Renal pelvis (tissue), 4 donors: ENCODE data around the gene CREB5. TPM values are rescaled to one million over a fixed set of nuclear protein-coding genes. Genes with fewer than 3 reads are reported as not detected.

Experiments
- DNase-seq: peaks from one replicate; pipeline ENCODE4 v3.0.0-alpha.2; 2013
- polyA plus RNA-seq, 3 donors: library from polyadenylated mRNA; unstranded; fragments of 120-200 nt; gene quantifications; one replicate each; pipeline ENCODE4 v1.2.1, GENCODE V29; 2013; ENCODE audit not compliant: insufficient read length in 3 of 3

CREB5 gene
- polyA plus RNA-seq, 3 donors: 11.0 to 11.9 (median 11.6) TPM

DNA sequence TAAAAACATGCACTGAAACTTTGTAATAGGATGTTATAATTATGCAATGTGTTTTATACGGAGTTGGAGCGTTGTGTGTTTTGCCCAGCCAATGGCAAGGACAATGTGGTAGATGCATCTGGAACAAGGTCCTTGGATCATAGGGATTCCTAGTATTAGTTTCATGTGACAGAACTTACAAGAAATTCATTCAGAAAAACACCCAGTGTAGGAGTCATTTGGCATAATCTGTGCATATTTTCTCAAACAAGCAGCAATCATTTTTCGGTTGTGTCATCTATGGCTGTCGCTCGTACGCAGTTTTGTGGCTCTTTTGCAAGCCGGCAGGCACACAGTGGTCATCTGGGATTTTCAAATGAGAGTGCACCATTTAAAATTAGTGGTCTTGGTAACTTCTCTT lies 19.8 kb downstream of the CREB5 start:
- DNase-seq: no peak

DNA sequence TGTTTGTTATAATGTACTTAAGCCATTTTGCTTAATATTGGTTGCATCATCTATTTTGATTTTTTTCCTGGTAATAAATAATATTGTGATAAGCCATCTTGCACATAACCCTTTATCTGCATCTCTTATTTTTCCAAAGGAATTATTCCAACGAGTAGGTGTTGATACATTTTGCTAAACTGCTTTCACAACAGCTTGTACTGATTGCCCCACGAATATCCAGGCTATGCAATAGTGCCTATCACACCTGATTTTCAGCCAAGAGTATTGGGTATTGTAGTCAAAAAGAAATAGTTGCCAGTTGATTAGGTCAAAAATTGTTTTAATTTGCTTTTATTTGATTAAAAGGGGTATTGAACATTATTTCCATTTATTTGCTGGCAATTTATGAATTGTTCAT lies 20.7 kb downstream of the CREB5 start:
- no peak for DNase-seq

DNA sequence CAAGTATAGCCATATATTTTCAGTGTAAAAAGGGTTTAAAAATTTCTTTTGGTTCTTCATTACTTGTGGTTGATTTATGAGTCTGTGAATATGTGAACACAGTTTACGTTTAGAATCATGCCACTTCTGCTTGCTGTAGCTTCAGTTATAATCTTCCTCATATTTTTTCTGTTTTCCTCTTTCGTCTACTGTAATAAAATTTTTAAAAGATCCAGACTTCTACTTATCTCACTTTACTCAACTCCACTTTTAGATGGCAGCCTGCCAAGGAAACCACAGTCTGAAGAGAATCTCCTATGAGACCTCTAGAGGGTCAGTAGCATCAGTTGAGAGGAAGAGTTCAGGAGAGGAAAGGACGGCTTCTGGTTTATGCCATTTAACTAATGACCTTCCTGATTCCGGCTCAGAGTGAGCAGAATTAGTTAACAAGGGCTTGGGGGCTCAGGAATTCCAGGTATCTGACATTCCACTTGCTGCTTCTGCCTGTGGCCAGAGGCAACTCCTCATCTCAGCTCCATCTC lies 21.4 kb downstream of the CREB5 start:
- DNase-seq: no peak

DNA sequence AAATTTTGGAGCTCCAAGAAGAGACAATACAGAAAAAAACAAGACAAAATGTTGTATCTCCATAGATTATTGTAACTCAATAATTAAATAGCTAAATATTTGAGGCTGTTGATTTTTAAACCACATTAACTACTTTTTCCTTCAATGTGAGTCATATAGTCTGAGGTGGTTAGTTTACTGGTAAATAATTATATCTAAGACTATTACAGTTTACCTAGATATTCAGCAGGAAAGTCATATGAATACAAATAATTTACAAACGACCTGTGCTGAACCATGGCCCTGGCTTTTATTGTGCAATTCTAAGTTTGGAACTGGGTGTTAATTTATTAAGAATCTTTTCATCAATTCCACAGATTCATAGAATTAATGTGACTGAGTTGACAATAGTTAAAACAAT lies 22.2 kb downstream of the CREB5 start:
- no peak for DNase-seq

DNA sequence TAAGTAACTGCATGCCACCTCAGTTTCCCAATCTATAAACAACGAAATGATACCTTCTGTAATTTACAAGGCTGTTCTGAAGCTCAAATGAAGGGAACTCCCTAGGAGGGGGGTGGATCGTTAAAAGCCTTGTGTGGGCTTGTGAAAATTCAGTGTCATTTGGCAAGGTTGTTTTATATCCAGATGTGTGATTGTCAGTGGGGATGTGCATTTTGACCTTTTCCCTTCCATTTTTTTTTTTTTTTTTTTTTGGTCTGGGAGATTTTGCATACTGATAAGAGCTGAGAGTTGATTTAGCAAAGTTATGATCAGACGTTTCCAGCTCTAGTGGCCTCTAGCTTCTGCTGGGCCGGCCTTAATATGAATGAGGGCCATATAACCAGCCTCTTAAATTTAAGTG lies 22.8 kb downstream of the CREB5 start:
- no peak for DNase-seq

DNA sequence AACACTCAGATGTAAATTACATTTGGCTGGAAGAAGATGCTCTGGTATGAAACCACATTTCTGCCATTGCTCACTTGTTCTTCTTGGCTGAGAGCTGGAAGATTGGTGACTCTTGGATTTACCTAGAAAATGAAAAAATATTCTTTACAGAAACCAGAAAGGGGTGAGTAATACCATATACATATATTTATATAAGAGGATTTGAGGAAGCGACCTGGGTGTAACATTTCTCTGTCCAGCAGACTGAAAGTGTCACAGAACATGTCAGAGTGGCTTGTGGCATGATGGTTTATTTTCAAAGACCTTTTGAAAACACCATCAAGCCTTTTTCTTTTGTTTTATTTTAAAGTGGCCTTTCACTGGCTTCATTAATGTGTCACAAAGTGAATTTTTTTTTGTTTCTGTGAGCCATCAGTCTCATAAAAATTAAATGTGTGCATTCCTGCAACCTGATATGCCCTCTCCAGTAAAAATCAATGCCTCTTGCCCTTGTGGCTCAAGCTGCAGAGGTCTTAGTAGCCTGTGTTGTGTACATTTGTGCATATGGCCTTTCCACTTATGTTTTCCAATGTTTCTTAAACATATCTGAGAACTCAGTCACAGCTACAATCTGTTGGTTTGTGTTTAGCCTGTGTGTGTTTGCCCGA lies 23.5 kb downstream of the CREB5 start:
- DNase-seq: no peak

DNA sequence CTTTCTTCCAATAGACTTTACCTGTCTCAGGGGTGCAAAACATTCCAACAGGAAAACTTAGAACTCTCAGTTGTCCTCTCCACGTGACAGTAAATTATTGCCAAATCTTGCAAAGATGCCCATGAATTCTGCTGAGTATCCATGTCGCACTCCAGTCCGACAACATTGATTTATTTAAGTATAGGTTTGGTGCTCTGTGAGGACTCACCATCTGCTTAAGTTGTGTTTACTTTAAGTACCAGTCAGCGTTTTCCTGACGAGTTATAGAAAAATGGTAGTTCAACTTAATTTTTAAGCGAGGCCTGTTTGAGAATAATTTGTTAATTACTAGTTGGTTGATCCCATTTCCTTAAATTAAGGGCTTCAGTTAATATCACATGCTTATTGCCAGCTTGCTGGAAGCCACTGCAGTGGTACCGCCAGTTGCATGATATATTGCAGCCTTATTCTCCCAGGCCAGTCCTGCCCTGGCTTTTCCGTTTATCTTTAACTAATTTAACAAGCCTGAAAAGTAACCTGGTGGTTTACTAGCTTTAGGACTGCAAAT lies 27.8 kb downstream of the CREB5 start:
- no peak for DNase-seq

DNA sequence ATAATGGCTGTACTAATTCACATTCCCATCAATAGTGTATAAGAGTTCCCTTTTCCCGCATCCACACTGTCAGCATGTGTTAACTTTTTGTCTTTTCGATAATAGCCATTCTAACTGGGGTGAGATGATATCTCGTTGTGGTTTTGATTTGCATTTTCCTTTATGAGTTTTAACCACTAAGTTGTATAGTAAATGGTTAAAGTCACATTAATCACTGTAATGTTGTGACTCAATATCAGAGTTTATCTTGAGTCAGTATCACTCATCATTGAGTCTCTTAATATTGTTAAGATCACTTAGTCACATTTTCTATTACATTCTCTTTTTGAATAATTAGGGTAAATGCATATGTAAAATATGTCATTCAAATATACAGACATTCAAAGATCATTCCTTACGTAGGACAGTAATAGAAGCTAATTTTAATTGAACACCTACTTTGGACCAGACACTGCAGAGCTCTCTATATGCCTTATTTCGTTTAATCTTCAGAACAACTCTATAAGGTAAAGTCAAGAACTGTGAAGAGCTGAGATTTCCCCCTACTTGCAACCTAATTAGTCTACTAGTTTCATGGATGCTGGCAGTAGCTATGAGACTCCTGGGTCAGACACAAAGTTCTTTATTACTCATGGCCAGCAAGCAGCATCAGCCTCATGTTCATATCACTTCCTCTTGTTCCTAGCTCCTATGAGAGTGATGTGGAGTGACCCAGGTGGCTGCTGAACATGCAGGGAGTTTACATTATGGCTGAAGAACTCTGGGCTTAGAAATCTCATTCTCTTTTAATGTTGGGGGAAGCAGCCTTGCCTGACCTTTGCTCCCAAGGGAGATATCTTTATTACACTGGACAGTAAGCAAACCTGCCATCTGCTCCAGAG lies 30.5 kb downstream of the CREB5 start:
- no peak for DNase-seq

DNA sequence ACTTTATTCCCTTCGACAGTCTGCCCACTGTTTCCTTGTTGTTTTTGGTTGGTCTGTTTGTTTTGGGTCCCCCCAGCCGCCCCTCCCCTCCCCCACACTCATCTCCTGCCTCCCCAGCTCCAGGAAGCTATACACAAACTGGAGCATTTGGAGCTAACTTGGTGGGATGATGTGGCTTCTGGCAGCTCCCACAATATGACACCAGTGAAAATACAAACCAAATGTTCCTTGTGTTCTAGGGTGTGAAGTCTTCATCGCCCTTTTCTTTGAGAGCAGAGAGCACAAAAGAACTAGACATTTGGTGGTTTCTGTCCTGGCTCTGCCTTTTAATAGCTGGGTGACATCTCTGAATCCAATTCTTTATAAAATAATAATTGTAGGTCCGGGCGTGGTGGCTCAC lies 33.8 kb downstream of the CREB5 start:
- no peak for DNase-seq

DNA sequence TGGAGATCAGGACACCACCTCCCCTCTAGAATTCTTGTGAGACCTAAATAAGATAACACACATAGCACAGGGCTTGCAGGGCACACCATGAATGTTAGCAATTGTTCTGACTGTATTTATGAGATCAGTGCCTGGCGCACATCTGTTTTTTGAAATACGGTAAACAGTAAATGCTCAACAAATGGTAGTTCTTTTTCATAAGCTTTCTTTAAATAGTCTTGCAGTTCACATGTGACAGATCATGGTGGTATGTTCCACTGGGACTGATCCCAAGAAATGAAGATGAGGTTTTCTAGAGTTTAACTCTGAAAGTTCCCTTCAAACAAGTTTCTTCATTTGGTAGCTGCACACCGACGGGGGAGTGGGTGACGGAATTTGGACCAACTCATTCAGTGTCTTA lies 34.8 kb downstream of the CREB5 start:
- no peak for DNase-seq

DNA sequence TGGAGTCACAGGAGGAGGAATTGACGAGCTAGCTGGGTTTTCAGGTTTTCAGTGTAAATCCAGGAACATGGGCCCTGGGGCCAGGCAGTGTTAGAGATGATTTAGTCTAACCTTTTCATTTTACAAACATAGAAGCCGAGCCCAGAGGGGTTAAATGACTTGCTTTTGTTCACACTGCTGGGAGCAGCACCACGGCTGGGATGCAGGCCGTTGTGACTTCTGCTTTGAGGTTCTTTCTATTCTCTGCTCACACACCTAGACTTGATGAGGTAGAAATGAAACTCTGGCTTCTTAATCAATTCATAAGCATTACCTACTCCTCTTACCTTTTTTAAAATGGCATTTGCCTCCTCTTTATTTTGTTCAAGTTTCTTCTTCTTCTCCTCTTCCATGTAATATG lies 36.4 kb downstream of the CREB5 start:
- no peak for DNase-seq

DNA sequence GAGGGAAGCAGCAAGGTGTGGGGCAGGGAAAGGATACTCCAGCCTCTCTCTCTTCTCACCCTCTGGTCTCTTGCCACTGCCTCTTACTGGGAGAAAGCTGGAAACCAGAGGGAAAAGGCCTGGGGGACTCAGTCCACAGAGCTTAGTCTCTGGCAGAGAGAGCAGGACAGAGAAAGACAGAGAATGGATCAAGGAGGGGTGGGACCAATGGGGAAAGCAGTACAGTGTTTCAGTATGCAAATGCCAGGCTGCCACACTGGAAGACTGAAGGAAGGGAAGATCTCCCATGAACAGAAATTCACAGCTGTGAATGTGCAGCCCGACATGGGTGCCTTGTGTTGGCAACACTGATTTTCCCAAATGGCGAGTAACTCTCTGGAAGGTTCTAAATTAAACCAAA lies 40.4 kb downstream of the CREB5 start:
- no peak for DNase-seq

DNA sequence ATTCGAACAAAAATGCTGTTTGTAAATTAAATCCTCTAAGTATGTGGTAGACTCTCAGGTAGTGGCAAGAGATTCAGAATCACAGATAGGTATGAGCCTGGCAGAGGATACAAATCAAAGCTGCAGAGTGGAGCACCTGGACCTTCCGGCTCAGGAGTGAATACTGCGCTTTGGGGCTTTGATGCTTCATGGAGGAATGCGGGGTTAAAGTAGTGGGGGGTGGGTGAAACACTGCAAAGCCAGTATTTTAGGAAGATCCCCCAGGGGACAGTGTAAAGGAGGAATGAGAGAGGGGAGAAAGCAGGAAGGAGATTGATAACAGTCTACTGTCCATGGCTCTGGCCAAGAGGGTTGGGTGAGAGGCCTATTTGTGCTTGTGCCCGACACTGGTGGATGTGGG lies 43.2 kb downstream of the CREB5 start:
- no peak for DNase-seq

DNA sequence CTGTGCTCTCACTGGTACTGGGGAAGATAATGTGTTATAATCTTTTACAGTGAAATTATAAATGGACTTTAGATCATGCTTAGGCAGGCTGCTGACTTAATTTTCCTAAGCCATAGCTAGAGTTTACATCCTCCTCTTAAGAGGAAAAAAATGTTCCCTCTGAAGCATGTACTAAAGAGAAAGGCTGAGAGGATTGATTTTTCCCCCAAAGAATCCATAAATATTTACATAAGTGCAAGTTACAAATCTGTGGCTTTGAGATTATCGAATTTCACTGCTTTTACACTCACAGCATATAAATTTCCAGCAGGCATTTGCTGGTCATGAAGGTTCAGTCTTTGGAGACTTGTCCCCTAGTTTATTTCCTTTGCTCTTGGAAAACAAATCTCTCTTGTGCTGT lies 43.7 kb downstream of the CREB5 start:
- DNase-seq: no peak

DNA sequence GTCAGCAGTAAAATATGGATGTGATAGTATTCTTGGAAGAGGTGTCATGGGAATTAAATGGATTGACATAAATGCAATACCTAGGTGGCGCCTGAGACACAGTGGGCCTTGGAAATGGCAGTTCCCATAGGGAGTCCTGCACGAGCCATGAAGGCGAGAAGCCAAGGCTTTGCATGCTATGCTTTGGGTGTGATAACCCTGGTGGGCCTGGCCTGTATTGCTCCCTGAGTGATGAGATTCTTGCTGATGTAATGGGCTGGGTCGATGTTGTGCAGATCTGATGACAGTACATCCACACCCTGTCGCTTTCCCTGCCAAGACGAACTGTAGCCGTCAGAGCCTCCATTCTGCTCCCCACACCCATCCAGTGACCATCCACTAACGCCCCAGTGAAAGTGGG lies 46.4 kb downstream of the CREB5 start:
- no peak for DNase-seq

DNA sequence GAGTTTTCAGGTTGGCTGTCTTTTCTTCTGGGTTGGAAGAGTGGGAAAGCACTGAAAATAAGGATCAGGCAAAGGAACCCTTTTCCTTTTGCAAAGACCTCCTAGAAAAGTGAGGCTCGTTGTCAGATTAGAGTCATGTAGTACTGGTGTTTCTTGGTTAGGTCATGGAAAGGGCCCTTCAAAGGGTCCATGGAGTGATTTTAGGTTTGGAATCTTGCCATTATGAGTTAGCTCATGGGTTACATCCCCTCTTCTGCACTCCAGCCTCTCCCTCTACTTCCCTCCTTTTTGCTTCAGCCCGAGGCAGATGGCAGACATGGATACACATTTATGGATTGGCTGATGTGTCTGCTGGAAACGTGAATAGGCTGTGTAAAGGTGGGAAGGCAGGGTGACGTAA lies 47.0 kb downstream of the CREB5 start:
- no peak for DNase-seq

DNA sequence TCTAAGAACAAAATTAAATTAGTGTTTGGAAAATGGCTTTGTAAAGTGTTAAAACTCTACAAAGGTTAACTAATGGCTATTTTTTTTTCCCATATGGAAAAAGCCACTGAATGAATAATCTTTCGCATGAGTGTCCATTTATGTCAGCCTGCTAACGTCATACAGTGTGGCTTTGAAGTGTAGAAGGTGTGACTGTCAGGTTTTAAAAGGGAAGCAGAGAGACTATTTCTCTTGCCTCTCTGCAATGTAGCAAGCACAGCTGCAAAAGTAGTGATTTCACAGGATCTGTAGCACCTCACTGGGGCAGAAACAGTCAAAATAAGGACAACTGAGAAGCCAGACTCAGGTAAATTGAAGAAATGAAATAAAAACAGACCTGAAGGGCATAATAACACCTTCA lies 53.4 kb downstream of the CREB5 start:
- no peak for DNase-seq

DNA sequence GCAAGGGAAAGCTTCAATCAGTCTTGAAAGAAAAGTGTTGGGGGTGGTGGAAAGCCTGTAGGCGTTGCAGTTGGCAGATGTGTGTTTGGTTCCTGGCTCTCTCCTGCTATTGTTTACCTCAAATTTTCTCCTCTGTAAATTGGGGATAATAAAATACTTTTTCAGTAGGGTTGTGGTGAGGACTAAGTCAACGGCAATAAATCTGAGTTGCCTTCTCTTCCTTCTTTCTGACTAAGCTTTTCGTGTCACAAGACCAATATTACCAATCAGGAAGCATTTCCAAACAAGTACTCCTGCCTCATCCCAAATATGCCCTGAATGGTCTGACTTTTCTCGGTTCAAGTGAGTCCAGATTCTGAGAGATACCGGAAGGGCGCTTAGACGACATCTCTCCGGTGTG lies 54.0 kb downstream of the CREB5 start:
- DNase-seq: no peak

DNA sequence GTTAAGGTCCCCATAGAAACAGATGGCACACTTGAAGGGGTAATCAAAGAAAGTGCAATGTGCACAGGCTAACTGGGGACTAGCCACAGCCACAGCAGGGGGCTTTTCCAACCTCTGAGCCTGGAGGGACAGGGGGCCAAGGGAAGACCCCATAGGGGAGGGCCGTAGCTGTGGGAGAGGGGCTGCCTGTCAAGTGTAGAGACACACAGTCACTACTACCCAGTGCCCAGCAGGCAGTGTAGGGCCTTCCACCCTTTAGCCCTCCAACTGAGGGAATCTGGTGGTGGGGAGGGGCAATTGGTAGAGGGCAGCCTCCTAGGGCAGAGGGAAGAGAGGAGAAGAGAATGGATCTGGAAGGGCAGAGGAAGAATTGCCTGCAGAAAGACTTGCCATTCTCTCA lies 54.6 kb downstream of the CREB5 start:
- no peak for DNase-seq

DNA sequence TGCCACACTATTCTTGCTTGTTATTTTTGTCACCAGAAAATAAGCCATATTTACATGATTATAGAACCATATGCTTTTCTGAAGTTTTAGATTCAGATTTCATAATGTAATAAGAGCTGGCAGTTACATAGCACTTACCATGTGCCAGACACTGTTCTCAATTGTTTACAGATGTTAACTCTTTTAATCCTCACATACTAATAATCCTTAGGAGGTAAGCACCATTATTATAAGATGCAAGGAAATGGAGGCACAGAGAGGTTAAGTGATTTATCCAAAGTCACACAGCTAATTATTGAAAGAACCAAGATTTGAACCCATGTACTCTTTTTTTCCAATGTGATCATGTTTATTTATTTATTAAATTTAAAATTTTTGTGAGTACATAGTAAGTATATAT lies 57.2 kb downstream of the CREB5 start:
- no peak for DNase-seq

DNA sequence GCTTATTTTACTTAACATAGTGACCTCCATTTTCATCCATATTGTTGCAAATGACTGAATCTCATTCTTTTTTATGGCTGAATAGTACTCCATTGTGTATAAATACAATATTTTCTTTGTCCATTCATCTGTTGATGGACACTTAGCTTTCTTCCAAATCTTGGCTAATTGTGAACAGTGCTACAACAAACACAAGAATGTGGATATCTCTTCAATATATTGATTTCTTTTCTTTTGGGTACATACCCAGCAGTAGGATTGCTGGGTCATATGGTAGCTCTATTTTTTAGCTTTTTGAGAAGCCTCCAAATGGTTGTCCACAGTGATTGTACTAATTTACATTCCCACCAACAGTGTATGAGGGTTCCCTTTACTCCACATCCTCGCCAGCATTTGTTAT lies 58.0 kb downstream of the CREB5 start:
- no peak for DNase-seq

DNA sequence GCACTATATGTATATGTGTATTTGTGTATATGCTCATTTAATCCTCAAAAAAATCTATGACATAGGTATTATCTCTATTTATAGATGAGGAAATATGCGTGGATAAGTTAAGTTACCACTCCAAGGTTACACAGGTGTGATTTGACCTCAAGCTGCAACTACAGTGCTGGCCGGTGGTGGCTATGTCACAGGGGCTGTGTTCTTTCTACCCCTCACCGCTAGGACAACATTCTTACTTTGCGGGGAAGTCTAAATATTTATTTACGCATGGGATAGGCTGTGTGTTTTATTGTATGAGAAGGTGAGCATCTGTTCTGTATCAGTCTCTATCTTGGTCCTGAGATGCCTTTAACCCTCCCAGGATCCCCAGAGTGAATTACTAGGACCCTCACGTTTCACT lies 60.0 kb downstream of the CREB5 start:
- no peak for DNase-seq

DNA sequence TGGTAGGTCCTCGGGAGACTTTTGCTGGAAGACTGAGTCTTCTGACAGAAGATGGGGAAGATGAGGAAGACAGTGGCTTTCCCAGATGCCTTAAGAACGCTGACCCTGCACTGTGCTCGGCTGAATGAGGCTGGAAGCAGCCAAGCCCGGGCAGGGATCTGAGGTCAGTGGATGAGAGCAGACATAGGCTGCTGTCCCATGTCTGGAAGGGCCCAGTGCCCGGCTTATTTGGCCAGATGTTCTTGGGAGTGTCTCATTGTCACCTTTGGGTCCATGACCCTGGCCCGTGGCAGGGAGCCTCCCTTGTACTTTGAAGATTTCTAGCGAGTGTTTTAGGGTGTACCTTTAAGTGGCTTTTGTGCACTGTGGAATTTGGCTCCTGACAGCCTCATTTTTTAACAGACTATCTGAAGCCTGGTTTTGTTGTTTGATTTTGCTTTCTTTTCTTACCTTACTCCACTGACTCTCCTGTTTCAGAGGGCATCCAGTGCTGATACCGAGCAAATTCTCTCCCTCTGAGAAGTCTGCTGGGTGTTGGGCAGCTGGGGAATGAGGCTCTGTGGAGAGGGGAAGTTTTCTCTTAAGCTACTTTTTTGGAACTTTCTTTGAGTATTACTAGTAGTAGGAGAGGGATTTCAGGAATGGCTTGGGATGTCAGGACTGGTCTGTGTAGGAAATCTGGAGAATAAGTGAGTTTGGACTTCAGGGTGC lies 61.4 kb downstream of the CREB5 start:
- DNase-seq: no peak
